Kidney glomerular epithelial cell (primary cell): ENCODE results near the gene ADGRG2.
"Not testable (repeated sequence)": the region's sequence is repeated elsewhere in the genome, so short reads cannot be mapped to it uniquely, and the experiment has no call there.

ENCODE experiments used
- DNase-seq: peaks from one replicate; lab custom pipeline; 2025; lab: John Stamatoyannopoulos, UW

Gene ADGRG2

DNA sequence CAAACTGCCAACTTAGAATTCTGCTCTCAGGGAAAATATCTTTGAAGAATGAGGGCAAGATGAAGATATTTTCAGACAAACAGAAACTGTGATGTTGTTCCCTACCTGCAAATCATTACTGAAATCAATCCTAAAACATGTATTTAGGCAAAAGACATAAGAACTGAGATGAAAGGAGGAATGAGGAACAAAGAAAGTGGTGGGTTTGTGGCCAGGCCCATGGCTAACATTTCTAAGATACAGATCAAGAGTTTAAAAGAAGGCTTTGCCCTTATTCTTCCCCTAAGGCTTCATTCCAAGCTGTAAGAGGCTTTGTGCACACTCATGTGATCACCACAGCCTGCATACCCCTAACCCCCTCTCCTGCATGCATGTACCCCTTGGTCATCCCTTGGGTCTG, 46.5 kb downstream of the ADGRG2 start:
- DNase-seq, result no peak

DNA sequence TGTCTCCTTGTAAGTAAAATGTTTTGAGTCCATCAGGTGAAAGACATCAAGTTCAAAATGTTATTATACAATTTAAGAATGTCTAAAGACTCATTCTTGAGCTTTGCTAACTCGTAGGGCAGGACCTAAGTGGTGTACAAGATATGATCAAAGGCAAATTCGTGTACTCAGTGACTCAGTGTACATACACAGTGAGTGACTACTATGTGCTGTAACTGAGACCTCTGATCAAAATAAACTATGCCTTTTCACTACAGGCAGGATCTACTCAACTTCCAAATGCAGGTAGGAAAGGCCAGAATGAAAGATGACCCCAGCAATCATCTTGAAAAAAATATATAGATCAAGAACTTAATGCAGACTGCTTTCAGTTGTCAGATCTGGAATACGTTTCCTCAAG, 49.9 kb downstream of the ADGRG2 start:
- no peak for DNase-seq

DNA sequence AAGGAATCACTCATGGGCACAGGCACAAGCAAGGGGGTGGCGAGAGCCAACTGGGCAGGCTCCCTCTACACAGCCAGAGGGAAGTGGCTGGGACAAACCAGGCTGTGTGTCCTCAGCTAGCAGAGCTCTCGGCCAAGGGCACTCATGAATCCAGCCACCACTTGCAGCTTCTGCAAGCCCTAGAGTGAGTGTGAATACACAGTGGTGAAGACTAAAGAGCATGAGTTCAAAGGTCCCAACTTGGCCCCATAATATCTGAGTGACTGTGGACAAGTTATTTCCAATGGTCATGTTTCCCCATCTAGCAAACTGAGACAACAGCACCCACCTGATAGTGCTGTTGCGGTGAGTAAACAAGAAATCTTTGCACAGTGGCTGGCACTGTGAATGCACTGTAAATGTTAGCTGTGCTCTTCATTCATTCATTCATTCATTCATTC, 51.7 kb downstream of the ADGRG2 start:
- no peak for DNase-seq

DNA sequence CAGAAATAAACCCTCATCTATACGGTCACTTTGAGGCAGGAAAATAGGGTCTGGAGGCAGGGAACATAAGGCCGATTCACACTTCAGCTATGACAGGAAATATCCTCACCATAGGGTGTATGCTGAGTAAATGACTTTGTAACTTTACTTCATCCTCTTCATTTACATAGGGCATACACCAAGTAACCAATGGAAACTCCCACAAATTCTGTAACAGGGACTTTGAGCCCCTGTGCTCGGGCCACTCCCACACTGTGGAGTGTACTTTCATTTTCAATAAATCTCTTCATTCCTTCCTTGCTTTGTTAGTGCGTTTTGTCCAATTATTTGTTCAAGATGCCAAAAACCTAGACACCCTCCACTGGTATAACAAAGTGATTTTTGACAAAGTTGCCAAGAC, 55.3 kb downstream of the ADGRG2 start:
- not testable (repeated sequence) for DNase-seq

DNA sequence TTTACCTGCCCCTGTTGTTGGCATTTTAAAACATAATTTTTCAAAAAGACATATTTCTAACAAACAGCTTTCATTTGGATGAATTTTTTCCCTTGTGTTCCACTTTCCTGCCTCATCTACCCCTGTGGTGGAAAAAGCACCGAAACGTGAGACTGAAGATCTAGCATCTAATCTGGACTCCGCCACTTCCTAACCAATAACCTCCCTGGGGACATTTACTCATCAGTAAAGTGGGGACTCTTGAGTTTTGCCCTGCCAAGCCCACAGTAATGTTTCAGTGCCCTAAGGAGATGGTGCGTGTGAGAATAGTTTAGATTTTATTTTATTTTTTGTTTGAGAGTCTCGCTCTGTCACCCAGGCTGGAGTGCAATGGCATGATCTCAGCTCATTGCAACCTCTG, 56.7 kb downstream of the ADGRG2 start:
- no peak for DNase-seq

DNA sequence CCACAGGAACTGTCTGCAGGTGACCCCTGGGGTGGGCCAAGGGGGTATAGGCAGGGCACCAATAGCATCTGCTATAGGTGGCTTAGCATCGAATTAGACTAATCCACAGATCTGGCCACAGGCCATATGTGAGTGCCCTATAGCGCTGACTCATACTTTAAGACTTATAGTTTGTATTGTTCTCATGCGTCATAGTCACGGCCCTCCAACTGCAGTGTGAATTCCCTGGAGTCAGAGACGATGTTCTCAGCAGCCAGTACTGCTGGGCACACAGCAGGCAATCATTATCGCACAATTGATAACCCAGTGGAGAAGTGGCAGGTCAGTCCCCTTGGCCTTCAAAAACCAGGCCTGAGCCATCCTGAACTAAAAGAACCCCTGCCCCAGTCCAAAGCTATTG, 58.1 kb downstream of the ADGRG2 start:
- DNase-seq, result no peak

DNA sequence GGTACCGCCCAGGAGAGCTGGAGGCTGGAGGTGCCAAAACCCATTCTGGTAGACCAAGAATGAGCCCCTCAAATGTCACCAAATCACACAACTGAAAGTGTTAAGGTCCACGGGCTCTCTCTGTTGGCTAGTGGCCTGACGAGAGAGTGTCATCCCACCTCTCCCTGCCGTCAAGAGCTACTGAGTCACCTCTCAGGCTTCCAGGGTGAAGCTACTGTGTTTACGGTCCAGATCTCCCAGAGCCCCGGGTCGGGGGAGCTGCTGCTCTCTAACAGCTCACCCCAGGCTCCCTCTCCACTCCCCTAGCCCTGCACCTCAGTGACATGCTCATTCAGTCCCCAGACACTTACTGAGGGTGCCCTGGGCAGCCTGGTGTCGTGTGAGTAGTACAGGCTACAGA, 59.2 kb downstream of the ADGRG2 start:
- DNase-seq, result peak; percentile 8

DNA sequence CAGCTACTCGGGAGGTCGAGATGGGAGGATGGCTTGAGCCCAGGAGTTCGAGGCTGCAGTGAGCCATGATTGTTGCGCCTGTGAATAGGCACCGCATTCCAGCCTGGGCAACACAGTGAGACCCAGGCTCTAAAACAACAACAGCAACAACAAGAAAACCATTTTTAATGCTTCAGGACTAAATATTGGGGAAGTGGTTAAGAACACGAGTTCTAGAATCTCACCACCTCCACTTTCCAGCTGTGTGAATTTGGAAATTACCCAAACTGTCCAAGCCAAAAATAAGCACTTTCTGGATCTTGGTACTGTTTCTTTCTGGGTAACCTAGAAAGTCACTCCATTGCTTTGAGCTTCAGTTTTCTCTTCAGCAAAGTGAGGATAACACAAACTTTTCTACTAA, 63.2 kb downstream of the ADGRG2 start:
- no peak for DNase-seq

DNA sequence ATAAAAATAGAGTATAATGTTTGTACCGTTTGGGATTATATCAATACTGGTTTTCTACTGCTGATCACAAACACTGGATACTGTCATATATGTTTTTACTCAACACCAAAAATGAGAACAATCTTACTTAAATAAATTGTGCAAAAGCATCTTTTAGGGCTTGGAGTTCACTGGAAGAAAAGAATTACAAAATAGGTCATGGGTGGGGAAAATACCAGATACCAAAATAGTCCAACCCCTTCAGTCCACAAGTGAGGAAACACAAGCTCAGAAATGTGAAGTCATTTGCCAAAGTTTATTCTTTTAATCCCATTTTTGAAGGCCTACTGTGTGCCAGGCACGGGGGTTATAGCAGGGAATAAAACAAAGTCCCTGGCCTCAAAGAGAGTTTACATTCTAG, 64.4 kb downstream of the ADGRG2 start:
- no peak for DNase-seq

DNA sequence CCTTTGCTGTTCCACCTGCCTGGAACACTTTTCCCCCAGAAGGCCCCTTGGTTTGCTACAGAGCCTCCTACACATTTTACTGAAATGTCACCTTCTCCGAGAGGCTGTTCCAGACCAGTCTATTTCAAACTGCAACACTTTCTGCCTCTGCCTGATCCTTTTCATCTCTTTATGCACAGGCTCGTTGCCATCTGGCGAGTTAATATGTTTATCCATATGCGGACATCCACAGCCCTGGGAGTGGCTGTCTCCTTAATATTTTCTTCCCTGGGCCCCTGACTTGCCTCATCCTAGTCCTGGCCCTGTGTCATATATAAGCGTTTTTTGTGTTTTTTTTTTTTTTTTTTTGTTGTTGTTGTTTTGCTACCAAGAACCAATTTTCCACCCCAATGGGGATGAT, 73.2 kb downstream of the ADGRG2 start:
- DNase-seq, result no peak

DNA sequence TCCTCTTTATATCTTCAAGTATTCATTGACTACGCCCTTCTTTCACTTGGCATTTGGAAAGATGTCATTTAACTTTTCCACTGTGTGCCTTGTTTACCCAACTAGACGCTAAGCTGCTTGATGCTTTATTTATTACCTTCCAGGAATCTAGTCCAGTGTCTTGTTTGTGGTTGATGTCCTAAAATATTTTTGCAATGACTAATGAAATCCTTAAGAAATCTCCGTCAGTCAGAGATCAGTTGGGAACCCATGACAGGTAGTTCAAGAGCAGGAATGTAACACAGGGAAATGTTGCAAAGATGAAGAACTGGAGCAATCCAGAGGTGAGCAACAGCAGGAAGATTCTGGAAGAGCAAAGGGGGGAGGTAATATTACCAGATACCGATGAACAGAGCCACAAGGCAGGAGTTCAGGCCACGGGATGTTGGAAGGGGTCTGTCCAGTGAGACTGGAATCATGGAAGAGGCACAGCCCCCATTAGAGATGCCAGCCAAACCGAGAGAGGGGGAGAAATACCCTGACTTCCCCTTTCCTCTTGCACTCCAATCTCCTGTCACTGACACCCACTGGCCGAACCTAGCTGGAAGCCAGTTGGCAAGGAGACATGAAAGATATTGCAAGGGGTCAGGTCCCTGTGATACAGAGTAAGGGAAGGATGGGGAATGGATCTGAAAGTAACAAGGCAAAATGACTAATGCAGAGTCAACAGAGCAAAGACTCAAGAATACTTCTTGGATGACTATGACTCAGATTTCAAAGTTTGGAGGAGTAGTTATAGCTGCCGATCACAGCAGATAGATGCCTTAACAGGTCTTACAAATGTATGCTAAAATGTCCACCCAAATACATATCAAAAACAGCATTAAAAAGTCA, 75.7 kb downstream of the ADGRG2 start:
- peak; percentile 64 for DNase-seq

DNA sequence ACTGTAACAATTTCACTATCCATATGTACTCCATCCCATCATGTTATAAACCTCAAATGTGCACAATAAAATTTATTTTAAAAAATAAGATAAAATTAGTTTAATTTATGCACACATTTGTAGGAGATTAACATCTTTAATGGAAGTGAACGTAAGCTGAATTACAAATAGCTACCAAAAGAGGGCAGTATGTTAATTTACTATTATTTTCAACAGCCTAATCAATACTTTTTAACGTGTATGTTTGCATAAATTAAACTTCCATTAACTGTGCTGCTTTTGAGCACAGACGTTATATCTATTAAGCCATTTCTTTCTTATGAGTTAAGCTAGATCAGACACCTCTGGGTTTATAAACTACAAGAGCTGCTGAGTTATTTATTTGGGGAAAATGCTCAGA, 81.9 kb downstream of the ADGRG2 start:
- no peak for DNase-seq

DNA sequence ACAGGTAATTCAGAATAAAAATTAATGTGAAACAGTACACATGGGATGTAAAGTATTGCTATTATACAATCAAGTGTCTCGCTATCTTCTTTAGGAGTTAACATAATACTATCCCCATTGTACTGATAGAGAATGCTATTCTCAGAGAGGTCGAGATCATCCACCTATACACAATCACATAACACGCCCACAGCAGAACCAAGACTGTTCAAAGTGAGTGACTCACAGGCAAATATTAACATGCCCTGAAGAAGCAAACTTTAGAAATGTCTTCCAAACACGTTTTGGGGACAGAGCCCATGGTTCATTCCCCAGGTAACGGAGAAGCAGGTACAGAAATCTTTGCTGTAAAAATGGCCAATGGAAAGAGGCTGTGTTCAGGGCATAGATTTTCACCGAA, 88.2 kb downstream of the ADGRG2 start:
- no peak for DNase-seq

DNA sequence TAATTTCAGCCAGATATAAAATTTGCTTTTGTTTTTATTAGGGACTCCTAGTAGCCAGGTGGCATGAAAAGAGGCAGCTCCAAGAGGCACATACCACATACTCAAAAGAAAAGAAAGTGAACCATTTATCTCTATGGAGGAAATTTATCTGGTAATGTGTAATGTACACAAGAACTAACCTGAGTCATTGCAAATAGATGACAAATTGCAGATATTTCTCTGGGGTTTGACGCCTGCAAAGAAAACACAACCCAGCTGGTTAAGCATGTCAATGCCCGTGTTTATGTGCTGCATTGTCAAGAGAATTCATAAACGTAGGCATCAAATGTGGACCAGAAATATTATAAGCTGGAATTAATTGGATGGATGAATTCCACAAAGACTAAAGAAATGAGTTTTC, 91.5 kb downstream of the ADGRG2 start:
- no peak for DNase-seq

DNA sequence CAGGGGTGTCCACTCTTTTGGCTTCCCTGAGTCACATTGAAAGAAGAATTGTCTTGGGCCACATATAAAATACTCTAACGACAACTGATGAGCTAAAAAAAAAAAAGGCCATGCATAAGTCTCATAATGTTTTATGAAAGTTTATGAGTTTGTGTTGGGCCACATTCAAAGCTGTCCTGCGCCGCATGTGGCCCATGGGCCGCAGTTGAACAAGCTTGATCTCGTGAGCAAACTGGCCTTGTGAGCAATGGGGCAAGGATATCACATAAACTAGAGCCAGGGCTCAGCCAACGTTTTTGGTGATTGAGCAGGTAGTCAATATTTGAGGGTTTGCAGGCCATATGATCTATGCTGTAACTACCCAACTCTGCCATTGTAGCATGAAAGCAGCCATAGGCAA, 93.7 kb downstream of the ADGRG2 start:
- DNase-seq, result no peak

DNA sequence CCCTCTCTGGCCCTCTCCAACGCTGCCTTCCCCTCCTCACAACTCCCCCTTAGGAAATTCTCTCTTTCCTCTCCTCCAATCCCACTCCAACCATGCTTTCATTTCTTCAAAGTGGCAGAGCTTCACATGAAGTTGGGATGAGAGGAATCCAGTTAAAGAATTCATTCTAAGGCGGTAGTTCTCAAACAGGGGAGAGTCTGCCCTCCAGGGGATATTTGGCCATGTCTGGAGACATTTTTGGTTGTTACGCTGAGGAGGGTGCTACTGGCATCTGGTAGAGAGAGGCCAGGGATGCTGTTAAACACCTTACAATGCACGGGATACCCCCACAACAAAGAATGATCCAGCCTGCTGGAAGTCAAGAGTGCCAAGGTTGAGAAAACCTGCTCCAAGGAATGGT, 97.9 kb downstream of the ADGRG2 start:
- no peak for DNase-seq

DNA sequence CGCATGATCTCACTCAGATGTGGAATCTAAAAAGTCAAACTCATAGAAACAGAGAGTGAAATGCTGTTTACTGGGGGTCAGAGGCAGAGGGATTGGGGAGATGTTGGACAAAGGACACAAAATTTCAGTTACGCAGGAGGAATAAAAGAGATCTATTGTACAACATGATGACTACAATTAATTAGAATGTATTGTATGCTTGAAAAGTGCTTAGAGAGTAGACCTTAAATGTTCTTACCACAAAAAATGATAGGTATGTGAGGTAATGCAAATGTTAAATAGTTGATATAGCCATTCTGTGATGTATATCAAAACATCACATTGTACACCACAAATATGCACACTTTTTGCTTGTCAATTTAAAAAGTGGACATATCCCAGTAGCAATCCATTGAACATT, 102.3 kb downstream of the ADGRG2 start:
- DNase-seq, result no peak

DNA sequence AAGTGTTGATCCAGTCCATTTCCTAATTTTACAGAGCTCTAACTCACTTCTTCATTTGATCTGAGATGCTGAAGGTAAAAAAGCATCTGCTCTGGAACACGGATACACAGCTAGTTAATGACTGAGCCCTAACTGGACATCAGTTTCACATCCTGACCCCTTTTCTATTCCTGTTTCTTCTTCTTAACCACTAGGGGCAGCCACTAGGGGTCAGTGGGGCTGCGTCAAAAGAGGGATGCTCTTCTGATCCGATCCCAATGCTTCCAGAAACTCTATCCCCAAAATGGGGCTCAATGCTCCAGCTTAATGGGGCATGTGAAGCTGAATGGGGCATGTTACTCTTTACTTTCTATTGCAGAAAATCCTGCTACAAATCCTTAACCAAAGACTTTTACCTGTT, 105.0 kb downstream of the ADGRG2 start:
- no peak for DNase-seq

DNA sequence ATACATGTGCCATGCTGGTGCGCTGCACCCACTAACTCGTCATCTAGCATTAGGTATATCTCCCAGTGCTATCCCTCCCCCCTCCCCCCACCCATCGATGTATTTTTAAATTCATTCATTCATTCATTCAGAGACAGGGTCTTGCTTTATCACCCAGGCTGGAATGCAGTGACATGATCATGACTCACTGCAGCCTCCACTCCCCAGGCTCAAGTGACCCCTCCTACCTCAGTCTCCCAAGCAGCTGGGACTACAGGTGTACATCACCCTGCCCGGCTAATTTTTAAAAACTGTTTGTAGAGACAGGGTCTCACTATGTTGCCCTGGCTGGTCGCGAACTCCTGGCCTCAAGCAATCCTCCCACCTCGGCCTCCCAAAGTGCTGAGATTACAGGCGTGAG, 105.7 kb downstream of the ADGRG2 start:
- not testable (repeated sequence) for DNase-seq

DNA sequence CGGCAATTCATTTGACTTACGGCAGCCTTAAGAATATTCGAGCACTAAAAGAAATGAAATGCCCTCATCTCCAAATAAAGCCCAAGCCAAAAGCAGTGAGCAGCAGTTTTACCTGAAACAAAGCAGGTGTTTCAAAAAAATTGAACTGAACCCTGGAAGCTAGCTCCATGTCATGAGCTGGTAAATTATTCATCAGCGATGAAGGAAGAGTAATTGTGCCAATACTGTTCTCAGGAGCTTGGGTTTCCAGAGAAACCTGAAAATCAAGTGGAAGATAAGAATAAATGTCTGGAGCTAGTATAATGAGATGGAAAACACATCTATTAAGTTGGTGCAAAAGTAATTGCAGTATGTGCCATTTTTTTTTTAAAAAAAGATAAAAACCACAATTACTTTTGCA, 114.4 kb downstream of the ADGRG2 start:
- DNase-seq, result no peak

DNA sequence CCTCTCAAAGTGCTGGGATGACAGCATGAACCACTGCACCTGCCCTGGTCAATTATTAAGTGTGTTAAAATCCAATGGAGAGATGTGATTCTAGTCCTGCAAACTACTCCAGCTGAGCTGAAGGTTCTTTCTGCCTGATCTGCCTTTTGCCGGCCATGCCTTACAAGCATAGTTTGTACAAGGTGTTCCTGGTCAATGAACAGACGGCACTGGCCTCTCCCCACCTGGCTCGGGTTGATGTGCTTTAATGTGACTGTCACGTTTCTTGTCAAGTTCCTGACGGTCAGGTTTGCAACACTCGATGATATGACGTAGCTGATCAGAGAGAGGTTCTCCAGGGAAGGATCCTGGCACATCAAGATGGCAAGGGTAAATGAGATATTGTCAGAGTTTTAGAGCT, 115.3 kb downstream of the ADGRG2 start:
- DNase-seq, result no peak

DNA sequence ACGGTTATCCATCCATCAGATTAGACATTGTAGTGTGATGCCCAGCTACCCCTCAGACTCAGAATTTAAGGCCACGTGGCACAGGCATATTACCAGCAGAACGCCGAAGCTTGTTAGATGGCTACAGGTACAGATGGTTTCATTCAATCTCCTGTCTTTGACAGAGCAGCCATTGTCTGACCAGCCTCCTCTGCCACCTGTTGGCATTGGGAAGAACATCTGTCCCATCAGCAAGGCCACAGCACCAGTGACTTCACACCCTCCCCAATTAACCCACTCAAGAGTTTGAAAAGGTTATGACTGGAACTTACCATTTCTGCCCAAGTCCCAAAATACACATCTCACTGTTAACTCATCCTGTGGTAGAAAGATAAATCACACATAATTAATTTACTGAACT, 116.4 kb downstream of the ADGRG2 start:
- no peak for DNase-seq

DNA sequence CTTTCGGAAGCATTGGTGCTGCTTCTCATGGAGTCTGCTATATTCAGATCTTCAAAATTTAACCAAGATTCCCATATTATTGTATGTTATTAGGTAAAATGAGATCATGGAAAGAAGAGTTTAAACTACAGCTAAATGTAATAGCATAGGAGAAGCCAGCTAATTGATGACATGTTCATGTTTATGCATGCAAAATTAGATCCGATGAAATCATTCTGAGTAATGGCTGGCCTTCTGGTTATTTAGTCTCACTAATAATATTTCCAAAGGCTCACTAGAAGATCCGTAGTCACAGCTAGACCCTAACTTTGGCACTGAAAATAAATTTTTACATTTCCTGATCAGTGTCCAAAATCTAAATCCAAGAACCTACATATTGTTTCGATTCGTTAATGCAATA, 118.5 kb downstream of the ADGRG2 start:
- DNase-seq, result no peak

DNA sequence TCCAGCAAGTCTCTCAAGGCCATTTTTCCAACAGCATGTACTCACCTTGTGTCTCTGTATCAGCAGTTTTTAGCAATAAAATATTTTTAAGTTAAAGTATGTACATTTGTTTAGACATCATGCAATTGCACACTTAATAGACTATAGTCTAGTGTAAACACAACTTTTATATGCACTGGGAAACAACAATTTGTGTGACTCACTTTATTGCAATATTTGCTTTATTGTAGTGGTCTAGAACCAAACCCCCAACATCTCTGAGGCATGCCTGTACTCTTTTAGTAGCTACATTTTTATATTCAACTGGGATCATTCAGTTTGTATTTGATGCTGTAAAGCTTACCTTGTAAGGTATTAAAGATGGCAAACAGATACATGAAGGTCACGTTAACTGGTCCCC, 123.6 kb downstream of the ADGRG2 start:
- no peak for DNase-seq
